ENCODE results near the gene IRAK4. TPM values are rescaled to one million over a fixed set of nuclear protein-coding genes. Genes with fewer than 3 reads are reported as not detected.

Gene IRAK4
- total and polyA plus RNA-seq, 9 donors: 5.5 to 9.7 (median 8.0) TPM

DNA sequence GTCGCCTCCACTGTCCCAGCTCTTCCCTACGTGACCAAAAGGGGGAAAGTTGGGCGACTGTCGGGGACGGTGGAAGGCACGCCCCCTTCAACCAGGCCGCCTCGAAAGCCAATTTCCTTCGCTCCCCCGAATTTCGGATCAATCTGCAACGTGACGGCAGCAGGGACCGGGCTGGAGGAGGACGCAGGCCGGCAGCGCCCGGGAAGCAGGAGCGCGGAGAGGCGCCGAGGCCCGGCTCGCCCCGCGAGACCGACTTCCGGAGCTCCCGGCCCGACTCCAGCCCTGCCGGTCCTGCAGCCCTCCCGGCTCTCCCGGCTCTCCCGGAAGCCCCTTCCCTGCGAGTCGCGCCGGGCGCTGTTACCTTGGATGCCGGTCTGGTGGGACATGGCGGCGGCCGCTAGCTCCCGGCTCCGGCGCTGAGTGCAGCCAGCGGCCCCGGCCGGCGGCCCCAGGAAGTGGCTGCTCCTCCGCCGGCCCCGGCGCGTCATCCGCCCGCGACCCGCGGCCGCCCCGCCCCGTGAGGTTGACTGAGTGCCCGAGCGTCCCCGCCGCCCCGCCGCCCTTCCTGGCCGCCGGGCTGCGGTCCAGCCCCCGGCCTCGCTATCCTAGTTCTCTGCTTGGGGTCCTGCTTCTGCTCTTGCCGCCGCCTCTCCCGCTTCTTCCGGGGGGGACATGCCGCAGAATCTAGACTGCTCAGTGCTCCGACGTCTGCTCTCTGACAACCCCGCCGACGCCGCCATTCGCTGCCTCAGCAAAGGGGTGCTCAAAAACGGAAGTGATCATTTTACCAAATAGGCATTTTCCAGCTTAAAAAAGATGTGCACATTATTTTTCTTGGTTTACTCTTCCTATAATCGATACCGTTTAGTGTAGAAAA, 47.3 kb downstream of the IRAK4 start, which contains the start of gene TWF1:
Gene TWF1 (minus strand): TSS at position 458 of the 877 bp plus-strand sequence. CDS start 72 bp downstream, at position 386.
- Histone ChIP-seq H3K9me3 (replicated peaks; ENCODE audit: control insufficient read depth, low read depth, low read length) (no peaks in the 10 kb centered on the region), H3K27me3 (ENCODE audit: control insufficient read depth, insufficient read depth, low read length) (peaks cover under 1% of the 10 kb centered on the region), H3K36me3 (ENCODE audit: control insufficient read depth, insufficient read depth, low read length) (peaks cover 2% of the 10 kb centered on the region), H3K4me1 (ENCODE audit: control insufficient read depth, insufficient read depth, low read length) (peaks cover 3% of the 10 kb centered on the region), H3K4me3 (ENCODE audit: low read length) (peak within 1 kb of the TSS; percentile 86), H3K27ac (ENCODE audit: low read length) (peak within 1 kb of the TSS; percentile 99)
- peak; percentile 95 for DNase-seq
- WGBS (ENCODE audit: insufficient coverage): under 1% methylated on average over 86 of the region's 89 CpGs

DNA sequence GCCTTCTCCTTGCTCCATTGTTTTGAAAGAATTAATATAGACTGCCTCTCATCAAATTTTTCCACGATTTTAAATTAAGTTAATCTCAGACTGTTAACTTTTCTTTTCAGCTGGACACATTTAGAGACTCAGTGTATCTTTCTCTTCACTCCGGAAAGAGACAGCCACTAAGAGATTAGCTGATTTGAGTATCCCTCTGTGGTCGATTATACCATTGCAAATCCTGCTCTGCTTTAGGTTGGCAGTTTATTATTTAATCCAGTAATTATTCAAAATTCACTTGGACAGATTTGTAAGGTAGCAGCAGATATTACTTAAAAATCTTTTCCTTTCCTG, 48.0 kb downstream of the IRAK4 start:
- Histone ChIP-seq H3K27ac (ENCODE audit: low read length) (peak overlapping the region; percentile 99), H3K27me3 (ENCODE audit: control insufficient read depth, insufficient read depth, low read length) (peaks cover 2% of the 10 kb centered on the region), H3K9me3 (replicated peaks; ENCODE audit: control insufficient read depth, low read depth, low read length) (no peaks in the 10 kb centered on the region), H3K36me3 (ENCODE audit: control insufficient read depth, insufficient read depth, low read length) (peaks cover 2% of the 10 kb centered on the region), H3K4me1 (ENCODE audit: control insufficient read depth, insufficient read depth, low read length) (peaks cover 3% of the 10 kb centered on the region), H3K4me3 (ENCODE audit: low read length) (peak overlapping the region; percentile 86)
- no CpG with 5 or more reads among the region's 3 CpGs for WGBS (ENCODE audit: insufficient coverage)
- DNase-seq: no peak

DNA sequence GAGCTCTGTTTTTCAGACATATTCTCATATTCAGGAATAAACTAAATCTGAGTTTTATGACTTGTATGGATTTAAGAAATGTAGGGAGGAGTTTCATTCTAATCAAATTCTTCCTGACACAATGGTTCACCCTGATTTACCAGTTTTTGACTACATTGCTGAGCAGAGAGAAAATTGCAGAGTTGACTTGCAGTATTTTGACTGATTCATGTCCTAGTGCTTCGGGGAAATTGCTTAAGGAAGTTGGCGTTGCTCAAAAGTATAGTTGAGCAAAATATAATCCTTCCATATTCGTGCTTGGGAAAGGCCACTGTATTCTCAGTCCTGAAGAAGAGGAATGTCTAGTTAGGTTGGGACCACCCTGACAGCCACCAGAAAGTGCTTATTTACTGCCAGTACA, 48.6 kb downstream of the IRAK4 start:
- H3K27ac ChIP-seq (ENCODE audit: low read length): no peak overlapping the region
- no peak overlapping the region for H3K4me3 ChIP-seq (ENCODE audit: low read length)
- DNase-seq: peak; percentile 19

DNA sequence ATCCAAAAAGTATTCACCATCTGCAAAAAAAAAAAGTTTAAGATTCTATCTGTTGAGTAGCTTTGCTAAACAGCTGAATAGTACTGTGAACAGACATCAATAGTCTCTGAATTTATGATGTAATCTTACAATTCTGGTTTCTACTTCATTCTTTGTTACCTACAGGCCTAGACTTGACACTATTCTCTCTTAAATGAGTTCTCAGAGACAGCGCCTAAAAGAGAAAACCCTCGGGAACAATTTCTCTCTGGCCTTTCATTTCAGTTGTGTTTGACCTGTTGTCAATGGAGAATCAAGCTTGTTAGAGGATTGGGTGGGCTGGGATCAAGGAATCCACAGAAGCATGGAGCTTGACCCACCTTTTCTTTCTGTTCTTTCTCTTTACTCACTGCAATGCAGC, 53.3 kb downstream of the IRAK4 start:
- peaks cover 2% of the 10 kb centered on the region for H3K27me3 ChIP-seq (ENCODE audit: control insufficient read depth, insufficient read depth, low read length)
- H3K9me3 ChIP-seq (replicated peaks; ENCODE audit: control insufficient read depth, low read depth, low read length): no peaks in the 10 kb centered on the region
- H3K4me3 ChIP-seq (ENCODE audit: low read length): no peak overlapping the region
- no CpG with 5 or more reads among the region's 2 CpGs for WGBS (ENCODE audit: insufficient coverage)
- DNase-seq: no peak
- no peaks in the 10 kb centered on the region for H3K36me3 ChIP-seq (ENCODE audit: control insufficient read depth, insufficient read depth, low read length)
- H3K4me1 ChIP-seq (ENCODE audit: control insufficient read depth, insufficient read depth, low read length): no peaks in the 10 kb centered on the region
- H3K27ac ChIP-seq (ENCODE audit: low read length): no peak overlapping the region

More for the DNA sequence above, 48.6 kb downstream of the IRAK4 start:
- Histone ChIP-seq H3K27me3 (ENCODE audit: control insufficient read depth, insufficient read depth, low read length) (peaks cover 2% of the 10 kb centered on the region), H3K9me3 (replicated peaks; ENCODE audit: control insufficient read depth, low read depth, low read length) (no peaks in the 10 kb centered on the region), H3K4me1 (ENCODE audit: control insufficient read depth, insufficient read depth, low read length) (peaks cover 3% of the 10 kb centered on the region), H3K36me3 (ENCODE audit: control insufficient read depth, insufficient read depth, low read length) (peaks cover 2% of the 10 kb centered on the region)
- no CpG with 5 or more reads among the region's 3 CpGs for WGBS (ENCODE audit: insufficient coverage)

DNA sequence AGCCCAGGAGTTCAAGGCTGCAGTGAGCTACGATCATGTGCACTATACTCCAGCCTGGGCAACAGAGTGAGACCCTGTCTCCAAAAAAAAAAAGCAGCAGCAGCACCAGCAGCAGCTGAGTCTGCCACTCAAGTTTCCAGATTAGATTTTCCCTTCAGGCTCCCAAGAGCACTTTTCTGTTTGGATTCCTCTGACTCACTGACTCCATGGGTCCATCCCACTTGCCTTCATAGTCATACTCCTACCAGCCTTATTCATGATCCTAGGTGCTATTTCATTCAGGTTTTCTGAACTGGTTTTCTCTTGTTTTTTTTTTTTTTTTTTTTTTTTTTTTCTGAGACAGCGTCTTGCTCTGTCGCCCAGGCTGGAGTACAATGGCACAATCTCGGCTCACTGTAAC, 54.2 kb downstream of the IRAK4 start:
- H3K4me1 ChIP-seq (ENCODE audit: control insufficient read depth, insufficient read depth, low read length): no peaks in the 10 kb centered on the region
- no peak for DNase-seq
- no peaks in the 10 kb centered on the region for H3K36me3 ChIP-seq (ENCODE audit: control insufficient read depth, insufficient read depth, low read length)
- no peak overlapping the region for H3K4me3 ChIP-seq (ENCODE audit: low read length)
- H3K27ac ChIP-seq (ENCODE audit: low read length): no peak overlapping the region
- no CpG with 5 or more reads among the region's 4 CpGs for WGBS (ENCODE audit: insufficient coverage)
- H3K27me3 ChIP-seq (ENCODE audit: control insufficient read depth, insufficient read depth, low read length): peaks cover 2% of the 10 kb centered on the region
- H3K9me3 ChIP-seq (replicated peaks; ENCODE audit: control insufficient read depth, low read depth, low read length): no peaks in the 10 kb centered on the region

DNA sequence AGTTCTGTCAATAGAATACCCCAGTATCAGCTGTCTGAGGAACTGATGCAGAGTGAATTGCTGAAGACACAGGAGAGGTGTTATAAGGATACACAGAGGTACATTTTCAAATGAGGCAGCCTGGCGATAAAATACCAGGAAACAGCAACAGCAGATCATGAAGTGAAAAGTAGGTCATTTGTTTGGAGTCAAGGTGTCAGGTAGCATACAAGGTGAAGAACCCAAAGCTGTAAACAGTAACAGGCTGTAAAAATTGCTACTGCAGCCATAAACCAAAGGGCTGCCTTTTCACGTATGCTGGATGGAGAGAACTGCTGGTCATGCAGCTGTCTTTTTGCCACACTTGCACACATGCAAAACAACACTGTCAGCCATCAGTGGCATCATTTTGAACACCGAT, 56.7 kb downstream of the IRAK4 start:
- no peak overlapping the region for H3K4me3 ChIP-seq (ENCODE audit: low read length)
- H3K4me1 ChIP-seq (ENCODE audit: control insufficient read depth, insufficient read depth, low read length): no peaks in the 10 kb centered on the region
- no peaks in the 10 kb centered on the region for H3K9me3 ChIP-seq (replicated peaks; ENCODE audit: control insufficient read depth, low read depth, low read length)
- H3K27ac ChIP-seq (ENCODE audit: low read length): no peak overlapping the region
- no peak for DNase-seq
- 53% methylated on average over 3 of the region's 3 CpGs for WGBS (ENCODE audit: insufficient coverage)
- no peaks in the 10 kb centered on the region for H3K36me3 ChIP-seq (ENCODE audit: control insufficient read depth, insufficient read depth, low read length)
- H3K27me3 ChIP-seq (ENCODE audit: control insufficient read depth, insufficient read depth, low read length): peaks cover 2% of the 10 kb centered on the region

DNA sequence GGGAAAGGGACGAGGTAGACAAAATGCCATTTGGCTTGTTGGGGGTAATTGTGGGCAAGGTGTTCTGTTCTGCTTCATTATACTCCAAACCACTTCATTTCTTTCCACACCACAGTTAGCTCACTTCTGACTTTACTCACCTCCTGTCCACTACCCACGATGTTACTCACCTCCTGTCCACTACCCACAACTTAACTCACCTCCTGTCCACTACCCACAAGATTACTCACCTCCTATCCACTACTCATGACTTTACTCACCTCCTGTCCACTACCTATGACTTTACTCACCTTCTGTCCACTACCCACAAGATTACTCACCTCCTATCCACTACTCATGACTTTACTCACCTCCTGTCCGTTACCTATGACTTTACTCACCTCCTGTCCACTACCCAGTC, 57.4 kb downstream of the IRAK4 start:
- no peaks in the 10 kb centered on the region for H3K9me3 ChIP-seq (replicated peaks; ENCODE audit: control insufficient read depth, low read depth, low read length)
- WGBS (ENCODE audit: insufficient coverage): 72% methylated on average over 2 of the region's 3 CpGs
- H3K36me3 ChIP-seq (ENCODE audit: control insufficient read depth, insufficient read depth, low read length): no peaks in the 10 kb centered on the region
- H3K4me3 ChIP-seq (ENCODE audit: low read length): no peak overlapping the region
- H3K27ac ChIP-seq (ENCODE audit: low read length): no peak overlapping the region
- H3K4me1 ChIP-seq (ENCODE audit: control insufficient read depth, insufficient read depth, low read length): no peaks in the 10 kb centered on the region
- H3K27me3 ChIP-seq (ENCODE audit: control insufficient read depth, insufficient read depth, low read length): peaks cover under 1% of the 10 kb centered on the region
- DNase-seq: no peak

DNA sequence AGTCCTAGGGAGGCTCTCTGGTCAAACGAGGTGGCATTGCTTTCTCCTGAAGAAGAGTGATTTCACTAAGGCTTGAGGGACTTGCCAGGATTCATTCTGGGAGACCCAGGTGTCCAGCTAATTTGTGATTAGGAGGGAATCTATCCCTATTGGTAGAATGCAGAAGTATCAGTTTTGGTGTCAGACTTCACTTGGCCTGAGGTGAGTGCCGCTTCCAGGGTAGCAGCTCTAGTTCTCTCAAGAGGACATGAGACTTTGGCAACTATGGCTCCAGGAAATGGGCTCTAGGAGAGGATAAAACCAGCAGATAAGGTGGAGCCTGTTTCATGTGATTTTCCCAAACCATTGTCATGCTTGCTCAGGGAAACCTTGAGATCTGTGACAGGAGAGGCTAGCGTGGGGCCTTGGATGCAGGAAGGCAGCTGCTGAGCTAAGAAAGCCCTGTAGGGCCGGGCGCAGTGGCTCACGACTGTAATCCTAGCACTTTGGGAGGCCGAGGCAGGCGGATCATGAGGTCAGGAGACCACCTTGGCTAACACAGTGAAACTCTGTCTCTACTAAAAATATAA, 65.5 kb downstream of the IRAK4 start:
- no peaks in the 10 kb centered on the region for H3K4me1 ChIP-seq (ENCODE audit: control insufficient read depth, insufficient read depth, low read length)
- no peak overlapping the region for H3K27ac ChIP-seq (ENCODE audit: low read length)
- 92% methylated on average over 6 of the region's 8 CpGs for WGBS (ENCODE audit: insufficient coverage)
- no peak overlapping the region for H3K4me3 ChIP-seq (ENCODE audit: low read length)
- no peaks in the 10 kb centered on the region for H3K36me3 ChIP-seq (ENCODE audit: control insufficient read depth, insufficient read depth, low read length)
- no peak for DNase-seq
- H3K27me3 ChIP-seq (ENCODE audit: control insufficient read depth, insufficient read depth, low read length): no peaks in the 10 kb centered on the region
- H3K9me3 ChIP-seq (replicated peaks; ENCODE audit: control insufficient read depth, low read depth, low read length): no peaks in the 10 kb centered on the region

DNA sequence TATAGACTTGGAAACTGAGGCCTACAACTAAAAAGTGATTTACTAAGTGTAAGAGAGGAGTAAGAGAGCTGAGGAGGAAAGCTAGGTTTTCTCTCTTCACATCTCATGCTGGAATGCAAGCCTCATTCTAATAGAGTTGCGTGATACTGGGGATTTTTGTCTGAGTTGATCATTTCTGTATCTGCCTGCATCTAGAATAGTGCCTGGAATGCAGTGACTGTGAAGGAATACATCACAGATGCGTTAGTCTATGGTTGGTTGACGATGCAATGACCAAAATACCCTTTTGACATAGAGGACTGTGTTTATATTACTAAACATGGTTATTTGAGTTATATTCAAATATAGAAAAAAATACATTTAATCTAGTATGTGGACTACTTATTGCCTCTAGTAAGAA, 67.9 kb downstream of the IRAK4 start:
- no peak overlapping the region for H3K4me3 ChIP-seq (ENCODE audit: low read length)
- no peak for DNase-seq
- H3K27ac ChIP-seq (ENCODE audit: low read length): no peak overlapping the region
- no peaks in the 10 kb centered on the region for H3K4me1 ChIP-seq (ENCODE audit: control insufficient read depth, insufficient read depth, low read length)
- no peaks in the 10 kb centered on the region for H3K36me3 ChIP-seq (ENCODE audit: control insufficient read depth, insufficient read depth, low read length)
- no peaks in the 10 kb centered on the region for H3K27me3 ChIP-seq (ENCODE audit: control insufficient read depth, insufficient read depth, low read length)
- no peaks in the 10 kb centered on the region for H3K9me3 ChIP-seq (replicated peaks; ENCODE audit: control insufficient read depth, low read depth, low read length)
- no CpG with 5 or more reads among the region's 3 CpGs for WGBS (ENCODE audit: insufficient coverage)

DNA sequence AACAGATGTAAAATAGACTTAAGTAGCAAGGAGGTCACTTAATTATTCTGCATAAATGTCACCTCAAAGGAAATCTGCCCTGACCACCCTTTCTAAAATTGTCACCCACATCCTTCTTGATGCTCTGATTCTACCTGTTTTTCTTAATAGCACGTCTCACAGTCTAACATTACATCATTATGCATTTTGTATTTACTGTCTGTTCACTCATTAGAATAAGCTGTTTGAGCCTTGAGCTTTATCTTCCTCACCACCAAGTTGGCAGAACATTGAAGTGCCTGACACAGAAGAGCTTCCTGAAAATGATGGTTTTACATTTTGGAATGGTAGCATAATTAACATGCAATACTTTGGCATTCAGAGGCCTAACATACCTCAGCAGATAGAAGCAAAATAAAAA, 68.3 kb downstream of the IRAK4 start:
- no peak overlapping the region for H3K27ac ChIP-seq (ENCODE audit: low read length)
- no peaks in the 10 kb centered on the region for H3K4me1 ChIP-seq (ENCODE audit: control insufficient read depth, insufficient read depth, low read length)
- no peak overlapping the region for H3K4me3 ChIP-seq (ENCODE audit: low read length)
- whole genome bisulfite sequencing (ENCODE audit: insufficient coverage): no CpG with 5 or more reads among the region's 1 CpG
- H3K9me3 ChIP-seq (replicated peaks; ENCODE audit: control insufficient read depth, low read depth, low read length): no peaks in the 10 kb centered on the region
- no peaks in the 10 kb centered on the region for H3K27me3 ChIP-seq (ENCODE audit: control insufficient read depth, insufficient read depth, low read length)
- no peak for DNase-seq
- no peaks in the 10 kb centered on the region for H3K36me3 ChIP-seq (ENCODE audit: control insufficient read depth, insufficient read depth, low read length)

Measured in muscle of leg (tissue), 11 donors.